K562 (cell line): ENCODE measurements around the gene LAMA4.

Experiments
- MAFG ChIP-seq: fragments of 450-650 bp; conservative IDR thresholded peaks from 2 replicates; pipeline ENCODE4 v1.6.1; 2016; ENCODE audit warnings: missing genetic modification characterization, missing compliant biosample characterization
- SAFB2 ChIP-seq: fragments of 200-400 bp; formaldehyde crosslinking; IDR thresholded peaks from 2 replicates; pipeline ENCODE4 v1.6.1; 2018; ENCODE audit warnings: borderline replicate concordance, low read length, low read depth, moderate library complexity; ENCODE audit not compliant: severe bottlenecking
- SP1 ChIP-seq: sonication (generic); formaldehyde crosslinking; IDR thresholded peaks from 2 replicates; pipeline ENCODE4 v1.8.1; 2022; ENCODE audit warnings: mild to moderate bottlenecking, missing genetic modification reagents
- SPI1 ChIP-seq: IDR thresholded peaks from 2 replicates; pipeline ENCODE4 v1.6.1; 2011; ENCODE audit warnings: low read depth, low read length, control low read depth, borderline replicate concordance
- ZNF274 ChIP-seq: IDR thresholded peaks from 2 replicates; pipeline ENCODE4 v1.6.1; 2011; ENCODE audit warnings: low read depth, mild to moderate bottlenecking, low read length, moderate library complexity, borderline replicate concordance
- TF ChIP-seq, protein P1 (sequence below): sonication (generic); formaldehyde crosslinking; IDR thresholded peaks from 2 replicates; pipeline ENCODE4 v1.8.1; 2022; ENCODE audit warnings: missing genetic modification reagents

DNA sequence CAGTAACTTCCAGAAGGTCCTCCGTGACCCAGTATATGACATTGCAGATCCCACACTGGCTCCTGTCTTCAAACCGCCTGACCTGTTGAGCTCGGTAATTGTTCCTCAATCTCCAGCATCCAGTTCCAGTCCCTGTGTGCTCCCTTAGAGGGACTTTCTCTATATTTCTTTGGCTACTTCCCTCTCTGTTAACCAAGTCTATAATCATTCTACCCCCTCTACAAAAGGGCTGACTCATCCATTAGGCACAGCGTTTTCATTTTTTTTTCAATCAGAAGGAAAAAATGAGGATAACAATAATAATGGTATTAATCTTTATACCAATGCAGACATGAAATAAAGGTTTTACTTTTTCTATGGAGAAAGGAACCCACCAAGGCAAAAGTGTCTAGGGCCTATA, 97.7 kb downstream of the LAMA4 start:
- TF ChIP-seq SP1: no peak
- TF ChIP-seq SPI1: no peak
- TF ChIP-seq, protein P1, sequence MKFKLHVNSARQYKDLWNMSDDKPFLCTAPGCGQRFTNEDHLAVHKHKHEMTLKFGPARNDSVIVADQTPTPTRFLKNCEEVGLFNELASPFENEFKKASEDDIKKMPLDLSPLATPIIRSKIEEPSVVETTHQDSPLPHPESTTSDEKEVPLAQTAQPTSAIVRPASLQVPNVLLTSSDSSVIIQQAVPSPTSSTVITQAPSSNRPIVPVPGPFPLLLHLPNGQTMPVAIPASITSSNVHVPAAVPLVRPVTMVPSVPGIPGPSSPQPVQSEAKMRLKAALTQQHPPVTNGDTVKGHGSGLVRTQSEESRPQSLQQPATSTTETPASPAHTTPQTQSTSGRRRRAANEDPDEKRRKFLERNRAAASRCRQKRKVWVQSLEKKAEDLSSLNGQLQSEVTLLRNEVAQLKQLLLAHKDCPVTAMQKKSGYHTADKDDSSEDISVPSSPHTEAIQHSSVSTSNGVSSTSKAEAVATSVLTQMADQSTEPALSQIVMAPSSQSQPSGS: no peak
- TF ChIP-seq ZNF274: no peak
- TF ChIP-seq MAFG (tag): peak; percentile 83
- TF ChIP-seq SAFB2: no peak
